KG1 (cell line): ENCODE measurements around the gene RABL6.
A peak's percentile ranks its signal among the peaks of the same experiment; 100 is the strongest.
"Not testable (repeated sequence)": the region's sequence is repeated elsewhere in the genome, so short reads cannot be mapped to it uniquely, and the experiment has no call there.

Experiments used
- DNase-seq: peaks from one replicate; lab custom pipeline; 2025; lab: John Stamatoyannopoulos, UW

The RABL6 gene

GRCh38 chr9:136807281-136808074, at the start of gene RABL6:
RABL6 (plus strand) TSS chr9:136807948; CDS start chr9:136808197, 249 bp downstream.
- DNase-seq, result peak; percentile 83

- DNase-seq, result no peak
These were observed 48.7 kb upstream of the RABL6 start for GRCh38 chr9:136759001-136759400.

GRCh38 chr9:136759436-136760325, 48.1 kb upstream of the RABL6 start:
- no peak for DNase-seq

- DNase-seq, result no peak
These were observed 47.3 kb upstream of the RABL6 start for GRCh38 chr9:136760424-136760823.

GRCh38 chr9:136760834-136761544, 46.8 kb upstream of the RABL6 start:
- DNase-seq, result not testable (repeated sequence)

- DNase-seq, result no peak
These were observed 46.2 kb upstream of the RABL6 start for GRCh38 chr9:136761545-136761981.

GRCh38 chr9:136762221-136762691, 45.5 kb upstream of the RABL6 start:
- DNase-seq, result no peak

- no peak for DNase-seq
These were observed 44.7 kb upstream of the RABL6 start for GRCh38 chr9:136762915-136763648.

- no peak for DNase-seq
These were observed 44.1 kb upstream of the RABL6 start for GRCh38 chr9:136763649-136764035.

GRCh38 chr9:136764301-136764891, 43.4 kb upstream of the RABL6 start, which contains the start of gene LCN15:
LCN15 (minus strand) TSS chr9:136764518; CDS start chr9:136764488, 30 bp downstream.
- no peak for DNase-seq

- no peak for DNase-seq
These were observed 42.7 kb upstream of the RABL6 start for GRCh38 chr9:136765041-136765440.

- not testable (repeated sequence) for DNase-seq
These were observed 41.9 kb upstream of the RABL6 start for GRCh38 chr9:136765745-136766409.

- not testable (repeated sequence) for DNase-seq
These were observed 41.2 kb upstream of the RABL6 start for GRCh38 chr9:136766410-136767120.

- DNase-seq, result no peak
These were observed 38.0 kb upstream of the RABL6 start for GRCh38 chr9:136769710-136770191.

- DNase-seq, result no peak
These were observed 35.8 kb upstream of the RABL6 start for GRCh38 chr9:136771907-136772415.

- no peak for DNase-seq
These were observed 34.2 kb upstream of the RABL6 start for GRCh38 chr9:136773386-136774044.

- no peak for DNase-seq
These were observed 33.2 kb upstream of the RABL6 start for GRCh38 chr9:136774416-136775045.

- DNase-seq, result no peak
These were observed 32.6 kb upstream of the RABL6 start for GRCh38 chr9:136775191-136775590.
